GM18520 (cell line): ENCODE data around the gene SPATA31C1.
"Not testable (repeated sequence)": the region's sequence is repeated elsewhere in the genome, so short reads cannot be mapped to it uniquely, and the experiment has no call there.

ENCODE experiments used
- ATAC-seq: cut with Tn5 transposase; IDR thresholded peaks from one replicate; pipeline ENCODE4 v1.9.1; 2021; ENCODE audit not compliant: unreplicated experiment

The SPATA31C1 gene

GRCh38 chr9:87917662-87918061, at the start of gene SPATA31C1:
Gene SPATA31C1 (plus strand): TSS chr9:87917962.
- ATAC-seq = not testable (repeated sequence)

GRCh38 chr9:87868175-87868574, 49.6 kb upstream of the SPATA31C1 start:
- ATAC-seq = no peak

GRCh38 chr9:87868635-87869034, 49.1 kb upstream of the SPATA31C1 start:
- no peak for ATAC-seq

GRCh38 chr9:87869082-87869481, 48.7 kb upstream of the SPATA31C1 start:
- ATAC-seq = no peak

GRCh38 chr9:87871425-87872078, 46.2 kb upstream of the SPATA31C1 start:
- ATAC-seq = no peak

GRCh38 chr9:87872079-87872624, 45.6 kb upstream of the SPATA31C1 start:
- no peak for ATAC-seq

- ATAC-seq = no peak
These were observed 44.0 kb upstream of the SPATA31C1 start for GRCh38 chr9:87873607-87874303.

- ATAC-seq = no peak
These were observed 43.5 kb upstream of the SPATA31C1 start for GRCh38 chr9:87874304-87874623.

- no peak for ATAC-seq
These were observed 42.7 kb upstream of the SPATA31C1 start for GRCh38 chr9:87875060-87875459.

GRCh38 chr9:87875831-87876545, 41.8 kb upstream of the SPATA31C1 start:
- ATAC-seq = no peak

- no peak for ATAC-seq
These were observed 41.1 kb upstream of the SPATA31C1 start for GRCh38 chr9:87876708-87877107.

- ATAC-seq = no peak
These were observed 38.7 kb upstream of the SPATA31C1 start for GRCh38 chr9:87878989-87879511.

GRCh38 chr9:87880116-87880515, 37.6 kb upstream of the SPATA31C1 start:
- ATAC-seq = no peak

- ATAC-seq = no peak
These were observed 37.1 kb upstream of the SPATA31C1 start for GRCh38 chr9:87880683-87881082.

GRCh38 chr9:87882627-87883026, 35.1 kb upstream of the SPATA31C1 start, which contains the start of gene SPATA31E1:
Gene SPATA31E1 (plus strand): TSS chr9:87882877. CDS start chr9:87882892, 15 bp downstream.
- no peak for ATAC-seq

GRCh38 chr9:87883274-87883673, 34.5 kb upstream of the SPATA31C1 start:
- no peak for ATAC-seq

- no peak for ATAC-seq
These were observed 33.8 kb upstream of the SPATA31C1 start for GRCh38 chr9:87883990-87884389.

- no peak for ATAC-seq
These were observed 32.9 kb upstream of the SPATA31C1 start for GRCh38 chr9:87884578-87885459.

GRCh38 chr9:87885484-87886189, 32.1 kb upstream of the SPATA31C1 start:
- no peak for ATAC-seq
